ENCODE results near the gene THAP3. TPM values are rescaled to one million over a fixed set of nuclear protein-coding genes. Genes with fewer than 3 reads are reported as not detected.

The THAP3 gene
- total RNA-seq, 4 donors from 2014 or later, result 20.1 to 26.9 (median 23.4) TPM

DNA sequence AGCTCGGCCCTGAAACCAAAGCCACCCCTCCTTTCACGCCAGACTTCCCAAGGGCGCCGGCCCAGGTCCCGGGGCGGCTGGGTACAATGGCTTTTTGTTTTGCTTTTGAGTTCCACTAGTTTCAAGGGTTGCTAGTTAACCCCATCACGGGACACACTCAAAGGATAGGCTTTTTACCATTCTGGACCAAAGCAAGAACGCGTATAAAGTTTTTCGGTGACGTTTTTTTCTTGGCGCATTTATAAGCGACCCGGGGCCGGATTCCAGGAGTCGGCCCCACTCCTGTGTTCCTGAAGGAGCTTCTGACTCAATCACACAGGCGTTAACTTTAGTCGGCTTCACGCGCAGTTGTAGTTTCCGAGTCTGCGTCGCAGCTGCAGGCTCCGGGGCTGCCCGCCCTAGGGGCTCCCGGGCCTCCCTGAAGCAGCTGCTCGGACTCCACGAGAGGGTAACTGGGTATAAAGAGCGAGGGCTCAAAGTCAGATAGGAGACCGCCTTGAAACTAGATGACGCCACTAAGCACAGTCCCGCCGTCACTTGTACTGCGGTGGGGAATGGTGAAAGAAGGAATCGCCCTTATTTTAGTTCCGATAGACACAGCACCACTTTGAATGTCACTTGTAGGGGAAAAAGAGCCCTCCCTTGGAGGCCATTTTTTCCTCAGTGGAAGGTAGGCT is 21.3 kb upstream of the THAP3 start:
- intact Hi-C loops (cut with DNase I; ENCODE audit: low total_unique reads), result no loop called here
- 0 to 1% methylated on average over 32 to 33 of the region's 36 CpGs for WGBS, 2 donors
- H3K4me3 ChIP-seq (ENCODE audit: low read depth, poor library complexity, severe bottlenecking), result peak overlapping the region; percentile 45
- TF ChIP-seq POLR2A (IDR thresholded peaks at IDR 0.05), result no peak
- TF ChIP-seq, protein P1, sequence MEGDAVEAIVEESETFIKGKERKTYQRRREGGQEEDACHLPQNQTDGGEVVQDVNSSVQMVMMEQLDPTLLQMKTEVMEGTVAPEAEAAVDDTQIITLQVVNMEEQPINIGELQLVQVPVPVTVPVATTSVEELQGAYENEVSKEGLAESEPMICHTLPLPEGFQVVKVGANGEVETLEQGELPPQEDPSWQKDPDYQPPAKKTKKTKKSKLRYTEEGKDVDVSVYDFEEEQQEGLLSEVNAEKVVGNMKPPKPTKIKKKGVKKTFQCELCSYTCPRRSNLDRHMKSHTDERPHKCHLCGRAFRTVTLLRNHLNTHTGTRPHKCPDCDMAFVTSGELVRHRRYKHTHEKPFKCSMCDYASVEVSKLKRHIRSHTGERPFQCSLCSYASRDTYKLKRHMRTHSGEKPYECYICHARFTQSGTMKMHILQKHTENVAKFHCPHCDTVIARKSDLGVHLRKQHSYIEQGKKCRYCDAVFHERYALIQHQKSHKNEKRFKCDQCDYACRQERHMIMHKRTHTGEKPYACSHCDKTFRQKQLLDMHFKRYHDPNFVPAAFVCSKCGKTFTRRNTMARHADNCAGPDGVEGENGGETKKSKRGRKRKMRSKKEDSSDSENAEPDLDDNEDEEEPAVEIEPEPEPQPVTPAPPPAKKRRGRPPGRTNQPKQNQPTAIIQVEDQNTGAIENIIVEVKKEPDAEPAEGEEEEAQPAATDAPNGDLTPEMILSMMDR (IDR thresholded peaks at IDR 0.05), result no peak
- peak in 1 of 2 donors; percentile 93 for DNase-seq (ENCODE audit: low spot score in 2 of 2)

DNA sequence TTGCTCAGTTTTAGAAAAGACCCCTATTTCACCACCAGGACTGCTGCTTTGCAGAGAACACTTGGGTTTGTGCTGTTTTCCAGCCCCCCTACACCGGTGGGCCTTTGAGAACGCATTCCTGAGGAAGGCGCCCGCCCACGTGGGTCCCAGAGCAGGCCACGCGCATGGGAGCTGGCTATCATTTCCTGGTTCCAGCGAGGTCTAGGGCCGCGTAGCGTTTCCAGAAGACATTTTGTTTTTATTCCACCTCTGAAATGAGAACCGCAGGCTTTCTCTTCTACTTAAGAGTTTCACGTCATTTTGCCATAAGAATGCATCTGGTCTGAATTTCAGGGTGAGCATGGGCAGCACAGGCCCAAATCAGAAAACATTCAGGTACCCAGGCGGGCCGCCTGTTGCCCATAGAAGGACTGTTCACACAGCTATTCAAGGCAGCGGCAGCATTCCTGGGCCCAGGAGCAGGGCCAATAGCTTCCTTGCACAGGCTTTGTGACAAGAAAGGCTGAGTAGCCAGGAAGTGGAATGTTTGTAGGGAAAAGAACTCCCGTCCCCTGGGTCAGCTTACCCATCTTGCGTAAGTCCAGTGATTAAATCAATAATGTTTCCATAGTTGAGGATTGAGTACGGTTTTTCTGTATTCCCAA is 20.6 kb upstream of the THAP3 start:
- 5 to 14% methylated on average over 19 of the region's 19 CpGs for WGBS, 2 donors
- peak overlapping the region; percentile 45 for H3K4me3 ChIP-seq (ENCODE audit: low read depth, poor library complexity, severe bottlenecking)
- peak; percentile 65 to 95 for DNase-seq (ENCODE audit: low spot score in 2 of 2)
- intact Hi-C loops (cut with DNase I; ENCODE audit: low total_unique reads), result no loop called here
- TF ChIP-seq, protein P1 (IDR thresholded peaks at IDR 0.05), result no peak
- TF ChIP-seq POLR2A (IDR thresholded peaks at IDR 0.05), result no peak

DNA sequence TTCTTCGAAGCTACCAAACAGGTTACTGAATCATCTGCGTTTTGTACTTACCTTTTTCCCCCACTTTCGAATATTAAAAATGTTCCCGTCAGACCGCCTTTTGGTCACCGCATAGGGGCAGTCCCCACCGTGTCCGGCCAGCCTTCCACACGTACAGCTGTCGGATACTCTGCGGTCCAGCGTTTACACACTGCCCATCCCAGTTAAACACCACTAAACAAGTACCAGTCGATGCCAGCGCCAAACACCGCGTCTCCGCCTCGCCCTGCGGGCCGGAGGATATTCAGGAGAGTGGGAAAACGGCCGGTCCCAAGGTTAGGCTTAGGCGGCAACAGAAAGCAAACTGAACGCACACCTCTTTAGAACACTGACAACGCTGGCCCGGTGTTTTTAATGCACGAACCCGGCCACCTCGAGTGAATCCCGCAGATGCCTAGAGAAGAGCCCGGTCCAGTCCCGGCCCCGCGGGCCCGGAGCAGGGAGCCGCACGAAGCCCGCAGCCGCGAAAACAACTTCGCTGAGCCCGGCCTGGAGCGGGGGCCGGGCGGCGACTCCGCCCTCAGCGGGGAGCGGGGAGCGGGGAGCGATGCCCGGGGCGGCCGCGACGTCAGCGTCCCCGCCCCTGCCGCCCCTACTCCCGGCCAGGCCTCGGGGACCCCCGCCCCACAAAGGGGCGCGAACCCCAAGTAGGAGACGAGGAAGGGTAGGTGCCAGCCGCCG is 11.9 kb upstream of the THAP3 start:
- intact Hi-C loops (cut with DNase I; ENCODE audit: low total_unique reads), result no loop called here
- no peak for TF ChIP-seq POLR2A (IDR thresholded peaks at IDR 0.05)
- TF ChIP-seq, protein P1 (IDR thresholded peaks at IDR 0.05), result no peak
- peak overlapping the region; percentile 67 for H3K4me3 ChIP-seq (ENCODE audit: low read depth, poor library complexity, severe bottlenecking)
- 0% methylated on average over 36 to 59 of the region's 67 CpGs for WGBS, 2 donors
- DNase-seq (ENCODE audit: low spot score in 2 of 2), result peak in 1 of 2 donors; percentile 93

DNA sequence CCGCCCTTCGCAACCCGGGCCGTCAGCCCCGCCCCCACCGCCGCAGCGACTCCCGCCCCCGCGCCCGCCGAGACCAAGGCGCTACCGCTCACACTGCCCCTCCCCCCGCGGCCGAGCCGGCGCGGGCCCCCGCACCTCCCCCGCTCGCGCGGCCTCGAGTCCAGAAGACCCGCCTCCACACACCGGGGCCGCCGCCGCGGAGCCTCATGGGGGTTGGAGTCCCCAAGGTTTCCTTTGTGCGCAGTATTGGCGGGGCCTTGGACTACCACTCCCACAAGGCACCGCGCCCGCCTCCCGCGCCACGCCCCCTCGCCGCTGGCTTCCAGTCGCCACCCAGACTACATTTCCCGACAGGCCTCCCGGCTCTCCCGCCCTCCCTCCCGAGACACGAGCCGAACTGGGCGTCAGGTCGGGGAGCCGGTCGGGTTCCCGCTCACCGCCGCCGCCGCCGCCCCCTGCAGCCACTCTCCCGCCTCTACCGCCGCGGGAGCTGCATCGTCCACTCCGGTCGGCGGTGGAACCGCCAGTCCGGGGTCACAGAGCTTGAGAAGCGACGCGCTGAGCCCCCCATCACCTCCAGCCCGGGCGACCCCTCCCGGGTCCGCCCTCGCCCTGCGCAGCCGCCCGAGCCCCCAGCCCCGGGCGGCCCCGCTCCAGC is 11.2 kb upstream of the THAP3 start, which contains the start of gene PHF13:
Gene PHF13 (plus strand): TSS at position 371 of the 658 bp plus-strand sequence. CDS start 336 bp downstream, outside the sequence.
- TF ChIP-seq, protein P1 (IDR thresholded peaks at IDR 0.05), result no peak
- TF ChIP-seq POLR2A (IDR thresholded peaks at IDR 0.05), result no peak

DNA sequence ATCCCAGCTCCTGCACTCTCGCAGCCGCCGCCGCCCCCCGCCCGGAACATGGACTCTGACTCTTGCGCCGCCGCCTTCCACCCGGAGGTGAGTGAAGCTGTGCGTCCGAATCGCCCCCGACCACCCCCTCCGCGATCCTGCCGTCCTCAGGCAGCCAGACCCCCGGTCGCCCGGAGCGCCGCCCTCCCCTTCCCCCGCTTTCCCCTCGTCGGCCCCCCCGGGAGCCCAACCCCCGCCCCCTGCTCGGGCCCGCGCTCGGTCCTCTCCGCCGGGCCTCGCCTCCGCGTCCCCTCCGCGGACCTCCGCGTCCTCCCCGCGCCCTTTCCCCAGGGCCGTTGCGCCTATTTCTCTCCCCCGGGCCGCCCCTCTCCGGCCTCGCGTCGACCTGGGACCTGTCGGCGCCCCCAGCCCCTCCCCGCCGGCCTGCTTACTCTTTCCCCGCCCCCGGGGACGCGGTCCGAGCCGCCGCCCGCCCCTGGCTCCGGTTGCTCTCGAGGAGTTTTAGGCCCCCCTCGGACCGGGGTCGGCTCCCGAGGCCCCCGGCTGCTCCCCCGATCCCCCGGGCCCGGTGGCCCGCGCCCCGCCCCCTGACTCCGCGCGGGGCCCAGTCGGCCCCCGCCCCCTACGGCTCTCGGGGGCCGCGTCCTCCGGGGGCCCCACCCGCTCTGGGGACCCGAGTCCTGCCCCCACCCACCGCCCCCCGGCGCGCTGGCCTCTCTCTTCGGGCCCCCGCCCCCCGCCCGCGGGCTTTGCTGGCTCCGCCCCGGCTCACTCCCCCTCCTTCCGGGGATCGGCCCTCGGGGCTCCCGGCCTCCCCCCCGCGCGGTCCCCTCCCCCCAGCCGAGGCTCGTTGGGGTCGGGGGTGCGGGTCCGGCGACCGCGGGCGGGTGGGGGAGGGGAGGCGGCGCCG is 10.4 kb upstream of the THAP3 start:
- WGBS, 2 donors, result 0 to 1% methylated on average over 4 to 47 of the region's 117 CpGs
- no peak for DNase-seq (ENCODE audit: low spot score in 2 of 2)
- TF ChIP-seq POLR2A (IDR thresholded peaks at IDR 0.05), result no peak
- TF ChIP-seq, protein P1 (IDR thresholded peaks at IDR 0.05), result no peak
- intact Hi-C loops (cut with DNase I; ENCODE audit: low total_unique reads), result no loop called here
- H3K4me3 ChIP-seq (ENCODE audit: low read depth, poor library complexity, severe bottlenecking), result peak overlapping the region; percentile 87

More for the DNA sequence above, 11.2 kb upstream of the THAP3 start, which contains the start of gene PHF13:
- 0% methylated on average over 4 to 19 of the region's 84 CpGs for WGBS, 2 donors
- peak within 1 kb of the TSS; percentile 87 for H3K4me3 ChIP-seq (ENCODE audit: low read depth, poor library complexity, severe bottlenecking)
- DNase-seq (ENCODE audit: low spot score in 2 of 2), result peak; percentile 99 to 100
- intact Hi-C loops (cut with DNase I; ENCODE audit: low total_unique reads), result no loop called here

All from lower leg skin (tissue), 4 donors.